SK-N-SH (cell line): ENCODE results near the gene ITSN1.

Source experiments
- CHD2 ChIP-seq: fragments of 150-350 bp; IDR thresholded peaks from 2 replicates; pipeline ENCODE4 v1.6.1; 2018; ENCODE audit warnings: low read length; ENCODE audit not compliant: partially characterized antibody
- CTCF ChIP-seq: fragments of 200-600 bp; sonication (generic); IDR thresholded peaks from 2 replicates; pipeline ENCODE4 v1.6.1; 2017; ENCODE audit warnings: antibody characterized with exemption, mild to moderate bottlenecking, moderate library complexity
- EZH2phosphoT487 ChIP-seq: fragments of 200-600 bp; sonication (generic); IDR thresholded peaks from 2 replicates; pipeline ENCODE4 v1.6.1; 2017; ENCODE audit warnings: low read depth, mixed run types, mild to moderate bottlenecking, antibody characterized with exemption, moderate library complexity, borderline replicate concordance
- FOSL2 ChIP-seq: IDR thresholded peaks from 2 replicates; pipeline ENCODE4 v1.4.0; 2012; ENCODE audit warnings: low read depth, mild to moderate bottlenecking, moderate library complexity, borderline replicate concordance
- GATA2 ChIP-seq: sonication (generic); formaldehyde crosslinking; IDR thresholded peaks from 2 replicates; pipeline ENCODE4 v1.5.0; 2020; ENCODE audit warnings: mild to moderate bottlenecking, missing genetic modification reagents
- JUND ChIP-seq: IDR thresholded peaks from 2 replicates; pipeline ENCODE4 v1.4.0; 2012
- POLR2AphosphoS5 ChIP-seq: IDR thresholded peaks from 2 replicates; pipeline ENCODE4 v1.6.1; 2012; ENCODE audit warnings: low read depth, low read length
- RCOR1 ChIP-seq: fragments of 150-350 bp; IDR thresholded peaks from 2 replicates; pipeline ENCODE4 v1.6.1; 2017; ENCODE audit warnings: antibody characterized with exemption, low read length
- RFX5 ChIP-seq: IDR thresholded peaks from 2 replicates; pipeline ENCODE4 v1.6.1; 2012; ENCODE audit warnings: mild to moderate bottlenecking, improper control_type of control experiment, low read length
- SMC3 ChIP-seq: IDR thresholded peaks from 2 replicates; pipeline ENCODE4 v1.6.1; 2012; ENCODE audit warnings: low read depth, low read length, improper control_type of control experiment
- TAF1 ChIP-seq: IDR thresholded peaks from 2 replicates; pipeline ENCODE4 v1.6.1; 2012; ENCODE audit warnings: low read depth, mild to moderate bottlenecking, low read length, moderate library complexity, borderline replicate concordance
- USF1 ChIP-seq: IDR thresholded peaks from 2 replicates; pipeline ENCODE4 v1.4.0; 2012; ENCODE audit warnings: low read depth, borderline replicate concordance
- YY1 ChIP-seq: IDR thresholded peaks from 2 replicates; pipeline ENCODE4 v1.4.0; 2012; ENCODE audit warnings: low read depth, mild to moderate bottlenecking
- ZBTB33 ChIP-seq: IDR thresholded peaks from 2 replicates; pipeline ENCODE4 v1.4.0; 2012; ENCODE audit warnings: low read depth, borderline replicate concordance

- no peak for TF ChIP-seq POLR2AphosphoS5
- no peak for TF ChIP-seq RCOR1
- no peak for TF ChIP-seq FOSL2
- no peak for TF ChIP-seq CTCF
- TF ChIP-seq CHD2 = no peak
- no peak for TF ChIP-seq JUND
- no peak for TF ChIP-seq YY1
- no peak for TF ChIP-seq RFX5
- TF ChIP-seq ZBTB33 = no peak
- TF ChIP-seq TAF1 = no peak
- TF ChIP-seq SMC3 = no peak
- TF ChIP-seq USF1 = no peak
- TF ChIP-seq EZH2phosphoT487 = no peak
- TF ChIP-seq GATA2 (CRISPR knock-in tag) = no peak
These were observed 118.5 kb downstream of the ITSN1 start for GRCh38 chr21:33760641-33761440.
